Caki2 (cell line): ENCODE data around the gene PDE11A. TPM values are rescaled to one million over a fixed set of nuclear protein-coding genes. Genes with fewer than 3 reads are reported as not detected.

Source experiments
- DNase-seq: peaks from one replicate; pipeline ENCODE4 v3.0.0-alpha.2; 2015; ENCODE audit warnings: low read depth
- in situ Hi-C: cut with HindIII; loops from 2 replicates; pipeline ENCODE4 v1.10.0; 2016; ENCODE audit warnings: low sequenced_read_pairs, low pct_unique_long_range_greater_than_20kb, mixed read lengths
- total RNA-seq: library from RNA; depleted of rRNA; stranded (reverse); fragments of >200 nt; shearing (Covaris generic); gene quantifications from 2 replicates; pipeline ENCODE4 v1.2.3, GENCODE V29; 2014; ENCODE audit warnings: low replicate concordance

The PDE11A gene
- total RNA-seq, 1 experiment from 2014 or later, result 0.57 TPM

DNA sequence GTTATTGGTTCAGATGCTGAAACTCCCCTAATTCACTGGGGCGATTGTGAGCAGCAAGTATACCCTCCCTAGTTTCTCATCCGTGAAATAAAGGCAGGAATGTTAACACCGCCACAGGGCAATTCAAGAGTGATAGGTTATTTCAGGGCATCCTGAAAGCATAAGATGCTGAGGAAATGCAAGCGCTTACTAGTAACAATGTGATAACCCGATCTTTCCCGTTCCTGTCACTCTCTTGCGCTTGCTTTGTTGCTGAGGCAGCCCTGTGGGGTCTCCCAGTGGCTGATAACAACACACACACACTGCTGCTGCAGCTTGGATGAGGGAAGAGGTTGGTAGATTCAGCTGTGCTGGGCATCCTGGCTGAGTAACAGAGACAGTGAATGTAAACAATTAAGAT, 420.7 kb downstream of the PDE11A start:
- in situ Hi-C loops, result no loop called here
- no peak for DNase-seq

GRCh38 chr2:177649568-177650518, 422.7 kb downstream of the PDE11A start:
- no peak for DNase-seq
- in situ Hi-C loops, result no loop called here

- in situ Hi-C loops, result no loop called here
- DNase-seq, result no peak
These were observed 425.8 kb downstream of the PDE11A start for GRCh38 chr2:177646791-177647190.

DNA sequence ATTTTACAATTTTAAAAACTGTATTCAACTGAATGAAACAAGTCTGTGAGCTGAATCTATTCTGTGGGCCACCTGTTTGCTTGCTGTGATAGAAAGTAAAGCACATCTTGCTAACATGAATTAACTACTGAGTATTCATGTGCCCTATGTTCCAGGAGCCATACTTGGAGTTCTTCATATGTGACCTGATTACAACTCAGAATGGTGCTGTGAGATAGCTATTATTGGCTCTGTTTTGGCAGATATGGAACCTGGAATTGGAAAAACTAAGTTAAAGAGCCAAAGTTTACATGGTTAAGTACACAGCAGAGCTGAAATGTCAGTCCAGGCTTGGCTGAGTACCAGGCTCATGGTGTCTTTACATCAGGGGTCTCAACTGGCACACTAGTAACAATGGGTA, 426.3 kb downstream of the PDE11A start:
- no peak for DNase-seq
- in situ Hi-C loops, result no loop called here

GRCh38 chr2:177641331-177641730, 431.2 kb downstream of the PDE11A start:
- DNase-seq, result no peak

DNA sequence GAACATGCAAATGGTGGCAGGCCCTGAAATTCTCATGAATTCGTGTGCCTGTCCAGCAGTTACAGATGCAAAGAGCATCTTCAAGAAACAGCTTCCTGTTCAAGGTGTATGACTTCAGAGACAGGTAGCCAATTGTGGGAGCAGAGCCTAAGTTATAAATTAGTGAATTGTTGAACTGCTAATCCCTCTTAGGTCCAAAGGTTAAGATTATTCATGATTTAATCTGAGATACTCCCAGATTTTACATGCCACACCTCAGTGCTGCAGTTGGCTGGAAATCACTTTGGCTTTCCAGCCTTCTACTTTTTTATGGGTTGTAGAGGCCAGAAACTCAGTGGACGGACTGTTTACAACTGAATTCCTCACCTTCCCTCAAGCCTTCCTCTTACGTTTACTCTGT, 432.2 kb downstream of the PDE11A start:
- in situ Hi-C loops, result no loop called here
- no peak for DNase-seq

More at GRCh38 chr2:177641331-177641730, 431.2 kb downstream of the PDE11A start:
- in situ Hi-C loops, result no loop called here

DNA sequence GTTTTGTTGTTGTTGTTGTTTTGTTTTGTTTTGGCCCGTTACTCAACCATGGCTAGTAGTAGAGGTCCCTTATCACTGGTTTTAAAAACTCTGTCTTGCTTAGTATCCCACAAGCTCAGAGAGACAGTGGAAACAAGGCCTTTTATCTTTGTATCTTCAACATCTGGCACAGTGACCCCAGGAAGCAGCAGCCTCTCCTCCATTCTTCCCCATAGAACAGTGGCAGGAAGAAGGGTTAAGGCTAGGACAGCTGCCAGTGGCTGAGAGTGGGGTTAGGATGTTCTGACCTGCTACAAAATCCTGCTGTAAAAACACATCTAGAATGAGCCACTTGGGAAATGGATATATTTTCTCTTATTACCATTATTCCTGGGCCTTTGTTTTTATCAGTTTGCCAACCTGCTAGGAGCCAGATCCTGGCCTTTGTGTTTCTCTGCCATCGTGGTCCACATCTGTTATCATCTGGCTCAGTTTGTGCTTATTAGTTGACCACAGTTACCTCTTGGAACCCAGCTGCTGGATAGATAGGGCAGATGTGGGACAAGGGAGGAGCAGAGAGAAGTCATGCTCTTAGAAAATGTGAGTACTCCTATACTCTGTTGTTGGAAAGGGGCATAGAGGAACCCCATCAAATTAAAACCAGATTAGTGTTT, 433.2 kb downstream of the PDE11A start:
- no peak for DNase-seq
- in situ Hi-C loops, result no loop called here

- no peak for DNase-seq
- in situ Hi-C loops, result no loop called here
These were observed 434.1 kb downstream of the PDE11A start for GRCh38 chr2:177638507-177638906.

DNA sequence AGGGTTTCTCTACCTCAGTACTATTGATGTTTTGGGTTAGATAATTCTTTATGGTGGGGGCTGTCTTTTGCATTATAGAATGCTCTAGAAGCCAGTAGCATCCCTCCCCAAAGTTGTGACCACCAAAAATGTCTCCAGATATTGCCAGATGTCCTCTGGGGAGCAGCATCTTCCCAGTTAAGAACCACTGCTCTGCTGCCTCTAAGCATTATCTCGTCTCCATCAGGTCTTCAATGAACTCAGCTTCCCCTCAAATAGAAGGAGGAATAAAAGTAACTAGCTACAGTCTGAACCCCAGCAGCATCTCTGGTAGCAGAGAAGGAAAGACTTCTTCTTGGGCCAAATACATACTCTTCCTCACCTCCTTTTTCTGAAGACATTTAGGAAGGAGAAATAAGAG, 435.9 kb downstream of the PDE11A start:
- in situ Hi-C loops, result no loop called here
- DNase-seq, result no peak

DNA sequence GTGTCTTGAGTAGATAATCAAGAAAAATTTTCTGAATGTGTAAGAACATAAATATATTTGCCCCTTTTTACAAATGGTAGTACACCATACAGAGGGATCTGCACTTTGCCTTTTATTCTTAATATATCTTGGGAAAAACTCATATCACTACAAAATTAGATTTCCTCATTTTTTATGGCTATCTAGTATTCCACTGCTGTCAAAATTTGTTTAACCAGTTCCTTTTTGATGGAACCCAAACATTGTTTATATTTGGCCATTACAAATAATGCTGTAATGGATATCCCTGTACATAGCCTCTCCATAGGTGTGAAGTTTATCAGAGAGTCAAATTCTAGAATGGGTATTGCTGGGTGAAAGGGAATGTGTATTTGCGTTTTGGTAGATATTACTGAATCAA, 436.9 kb downstream of the PDE11A start:
- in situ Hi-C loops, result no loop called here
- DNase-seq, result no peak

DNA sequence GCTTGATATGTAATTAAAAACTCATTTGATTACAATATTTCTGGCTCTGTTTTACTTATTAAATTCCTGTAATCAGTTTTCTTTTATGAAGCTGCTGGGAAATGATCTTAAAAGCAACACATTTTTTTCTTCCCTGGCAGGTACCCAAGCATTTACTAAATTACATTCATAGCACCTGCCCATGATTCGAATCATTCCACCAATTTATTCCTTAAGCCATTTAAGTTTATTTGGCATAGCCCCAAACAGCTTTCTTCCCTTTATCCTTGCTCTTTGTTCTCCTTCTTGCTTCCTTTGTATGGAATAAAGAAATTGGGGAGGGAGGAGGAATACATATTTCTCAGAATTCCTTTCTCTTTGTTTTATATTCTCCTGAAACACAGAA, 438.7 kb downstream of the PDE11A start:
- DNase-seq, result no peak
- in situ Hi-C loops, result no loop called here

DNA sequence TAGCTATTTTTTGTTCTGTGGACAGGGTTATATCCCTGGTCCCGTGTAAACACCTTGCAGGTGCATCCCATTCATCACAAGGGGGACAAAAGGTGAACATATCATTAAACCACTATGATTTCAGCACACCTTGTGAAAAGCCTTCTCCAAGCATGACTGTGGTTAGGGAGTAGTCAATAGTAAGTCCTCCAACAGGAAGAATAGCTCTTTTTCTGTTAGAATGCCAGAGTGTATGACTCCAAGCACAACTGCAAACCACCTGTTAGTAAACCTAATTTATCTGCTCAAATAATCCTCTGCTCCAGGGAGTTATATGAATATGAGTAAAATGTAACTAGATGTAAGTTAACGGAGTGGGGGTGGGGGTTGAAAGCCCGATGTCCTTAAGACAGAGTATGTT, 439.5 kb downstream of the PDE11A start:
- no peak for DNase-seq
- in situ Hi-C loops, result no loop called here

- in situ Hi-C loops, result no loop called here
- DNase-seq, result no peak
These were observed 440.9 kb downstream of the PDE11A start for GRCh38 chr2:177631680-177632079.

DNA sequence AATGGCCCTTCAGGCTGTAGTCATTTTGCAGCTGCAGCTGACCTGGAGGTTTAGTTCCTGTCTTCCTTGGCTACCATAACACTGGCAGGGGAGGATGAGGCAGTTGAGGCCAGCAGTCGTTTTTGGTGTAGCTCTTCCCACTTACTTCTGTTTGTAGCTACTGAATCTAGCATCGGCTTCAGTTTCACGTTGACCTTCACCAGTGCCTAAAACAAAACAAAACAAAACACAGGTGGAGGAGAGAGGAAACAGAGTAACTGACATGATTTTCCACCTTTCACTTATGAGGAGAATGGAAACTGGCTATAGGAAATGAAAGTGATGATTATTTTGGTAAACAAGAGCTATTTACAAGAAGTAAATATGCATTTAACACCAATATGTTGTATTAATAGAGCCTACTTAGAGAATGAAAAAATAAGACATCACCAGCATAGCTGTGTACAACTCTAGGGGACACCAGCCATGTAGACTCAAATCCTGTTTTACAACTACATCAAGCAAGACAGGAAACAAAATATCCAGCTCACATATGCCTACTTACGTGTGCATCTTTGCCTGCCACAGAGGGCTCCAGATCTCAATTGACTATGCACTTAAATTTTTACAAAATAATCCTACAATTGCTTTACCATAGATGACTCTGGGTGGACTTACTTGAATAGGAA, 443.1 kb downstream of the PDE11A start:
- no peak for DNase-seq
- in situ Hi-C loops, result no loop called here

DNA sequence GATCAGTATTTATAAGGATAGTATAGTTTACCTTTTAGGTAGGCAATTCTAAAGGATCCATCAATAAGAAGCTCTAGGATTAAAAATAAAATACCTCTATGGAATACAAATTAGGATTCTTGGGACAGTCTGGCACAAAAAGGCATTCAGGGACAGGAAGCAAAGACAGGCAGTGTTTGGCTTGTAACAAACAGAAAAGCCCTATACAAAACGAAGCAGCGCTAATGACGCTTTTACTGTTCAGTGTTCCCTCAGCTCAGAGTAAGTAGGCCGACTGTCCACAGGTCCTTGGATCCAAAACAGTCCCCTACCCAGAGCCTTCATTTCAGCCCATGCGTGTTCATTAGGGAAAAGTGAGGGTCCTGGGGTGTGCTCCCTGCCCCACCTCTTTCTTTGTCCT, 443.7 kb downstream of the PDE11A start:
- DNase-seq, result no peak

DNA sequence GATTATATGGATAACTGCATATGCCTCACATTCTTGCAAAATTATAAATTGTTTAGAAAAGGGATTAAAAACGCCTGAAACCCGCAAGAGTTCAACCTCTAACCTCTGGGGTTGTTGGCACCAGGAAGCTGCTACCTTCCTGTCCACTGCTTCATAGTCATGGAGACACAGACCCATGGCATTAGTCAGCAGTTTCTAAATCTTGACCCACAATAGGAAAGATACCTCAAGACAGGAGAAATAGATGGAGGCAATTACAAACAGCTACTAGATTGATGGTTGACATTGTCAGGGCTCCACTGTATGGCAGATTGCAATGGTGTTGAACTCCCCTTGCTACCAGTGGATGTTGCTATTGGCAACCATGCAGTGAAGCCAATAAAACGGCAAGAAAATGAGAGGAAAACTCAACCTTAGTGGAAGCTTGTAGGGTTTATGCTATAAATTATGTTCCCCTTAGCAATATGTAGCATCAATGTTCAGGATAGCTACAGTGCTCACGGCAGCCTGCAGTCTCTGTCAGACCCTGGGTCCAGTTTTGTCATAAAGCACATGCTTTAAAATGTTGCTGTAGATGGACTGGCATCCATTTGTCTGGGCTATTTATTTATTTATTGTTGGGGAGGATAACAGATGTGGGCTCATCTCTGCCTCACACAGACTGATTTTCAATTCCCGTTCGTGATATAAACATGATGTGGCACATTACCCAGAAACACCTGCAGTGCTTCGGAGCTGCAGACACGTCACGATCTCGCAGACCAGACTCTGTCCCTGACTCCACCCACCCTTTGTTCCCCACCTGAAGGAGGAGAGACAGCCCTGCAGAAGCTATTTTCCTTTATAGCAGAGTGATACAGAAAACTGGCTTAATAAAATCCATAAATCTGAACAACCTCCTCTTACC, 446.6 kb downstream of the PDE11A start:
- in situ Hi-C loops, result no loop called here
- DNase-seq, result no peak

More for the DNA sequence above, 443.7 kb downstream of the PDE11A start:
- in situ Hi-C loops, result no loop called here

DNA sequence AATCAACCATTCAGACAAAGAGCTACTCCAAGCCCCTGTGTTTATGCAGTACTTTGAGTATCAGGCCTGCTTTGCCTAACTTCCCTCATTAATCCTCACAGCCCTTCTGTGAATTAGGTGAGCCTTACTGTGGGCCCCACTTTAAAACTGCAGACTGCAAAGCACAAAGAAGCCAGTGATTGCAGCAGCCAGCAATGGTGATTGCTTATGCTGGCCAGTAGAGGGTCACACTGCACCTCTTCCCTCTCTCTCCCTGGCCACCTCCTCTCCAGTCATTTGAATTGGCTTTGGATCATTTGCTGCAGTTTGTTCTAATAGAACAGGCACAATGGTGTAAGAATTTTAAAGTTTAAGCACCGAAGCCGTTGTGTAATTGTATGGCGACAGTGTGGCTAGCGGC, 450.1 kb downstream of the PDE11A start:
- DNase-seq, result no peak
- in situ Hi-C loops, result no loop called here

GRCh38 chr2:177619986-177620385, 452.6 kb downstream of the PDE11A start:
- in situ Hi-C loops, result no loop called here
- no peak for DNase-seq
